Measurements from ENCODE around the gene ZNF775.

Gene ZNF775

DNA sequence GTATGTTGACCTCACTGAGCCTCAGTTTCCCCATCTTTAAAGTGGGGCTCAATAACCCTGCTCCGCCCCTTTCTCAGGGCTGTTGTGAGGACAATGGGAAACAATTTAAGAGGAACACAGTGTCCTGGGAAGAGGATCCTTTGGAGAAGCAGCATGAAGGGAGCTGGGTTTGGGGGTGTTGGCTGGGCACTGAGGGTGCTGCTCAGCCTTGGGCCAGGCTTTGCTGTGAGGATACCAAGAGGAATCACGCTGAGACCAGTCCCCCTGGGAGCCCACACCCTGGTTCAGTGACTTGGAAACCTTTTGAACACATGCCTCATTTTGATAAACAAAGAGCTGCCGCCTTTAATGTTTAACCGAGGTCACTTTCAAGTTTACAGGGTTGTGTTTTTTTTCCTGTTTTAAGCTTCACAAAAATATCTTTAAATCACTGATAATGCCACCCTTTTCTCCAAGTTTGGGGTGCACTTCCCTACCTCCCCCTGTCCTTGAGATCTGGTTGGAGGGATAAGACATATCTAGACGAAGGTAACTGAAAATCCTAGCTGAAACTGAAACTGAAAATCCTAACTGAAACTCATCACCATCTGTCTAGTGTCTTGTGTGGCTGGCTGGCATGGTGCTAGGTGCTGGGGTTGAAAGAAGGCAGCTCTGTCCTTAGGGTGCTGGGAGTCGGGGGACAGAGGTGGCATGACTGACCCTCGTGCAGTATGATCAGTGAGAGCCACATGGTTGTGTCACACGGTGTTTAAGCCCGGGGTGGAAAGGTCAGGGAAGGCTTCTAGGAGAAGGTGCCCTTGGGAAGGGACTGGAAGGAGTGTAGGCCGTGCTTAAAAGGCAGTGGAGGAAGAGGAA lies 27.7 kb downstream of the ZNF775 start:
- TF ChIP-seq, protein P1, sequence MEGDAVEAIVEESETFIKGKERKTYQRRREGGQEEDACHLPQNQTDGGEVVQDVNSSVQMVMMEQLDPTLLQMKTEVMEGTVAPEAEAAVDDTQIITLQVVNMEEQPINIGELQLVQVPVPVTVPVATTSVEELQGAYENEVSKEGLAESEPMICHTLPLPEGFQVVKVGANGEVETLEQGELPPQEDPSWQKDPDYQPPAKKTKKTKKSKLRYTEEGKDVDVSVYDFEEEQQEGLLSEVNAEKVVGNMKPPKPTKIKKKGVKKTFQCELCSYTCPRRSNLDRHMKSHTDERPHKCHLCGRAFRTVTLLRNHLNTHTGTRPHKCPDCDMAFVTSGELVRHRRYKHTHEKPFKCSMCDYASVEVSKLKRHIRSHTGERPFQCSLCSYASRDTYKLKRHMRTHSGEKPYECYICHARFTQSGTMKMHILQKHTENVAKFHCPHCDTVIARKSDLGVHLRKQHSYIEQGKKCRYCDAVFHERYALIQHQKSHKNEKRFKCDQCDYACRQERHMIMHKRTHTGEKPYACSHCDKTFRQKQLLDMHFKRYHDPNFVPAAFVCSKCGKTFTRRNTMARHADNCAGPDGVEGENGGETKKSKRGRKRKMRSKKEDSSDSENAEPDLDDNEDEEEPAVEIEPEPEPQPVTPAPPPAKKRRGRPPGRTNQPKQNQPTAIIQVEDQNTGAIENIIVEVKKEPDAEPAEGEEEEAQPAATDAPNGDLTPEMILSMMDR (IDR thresholded peaks at IDR 0.05), result no peak

DNA sequence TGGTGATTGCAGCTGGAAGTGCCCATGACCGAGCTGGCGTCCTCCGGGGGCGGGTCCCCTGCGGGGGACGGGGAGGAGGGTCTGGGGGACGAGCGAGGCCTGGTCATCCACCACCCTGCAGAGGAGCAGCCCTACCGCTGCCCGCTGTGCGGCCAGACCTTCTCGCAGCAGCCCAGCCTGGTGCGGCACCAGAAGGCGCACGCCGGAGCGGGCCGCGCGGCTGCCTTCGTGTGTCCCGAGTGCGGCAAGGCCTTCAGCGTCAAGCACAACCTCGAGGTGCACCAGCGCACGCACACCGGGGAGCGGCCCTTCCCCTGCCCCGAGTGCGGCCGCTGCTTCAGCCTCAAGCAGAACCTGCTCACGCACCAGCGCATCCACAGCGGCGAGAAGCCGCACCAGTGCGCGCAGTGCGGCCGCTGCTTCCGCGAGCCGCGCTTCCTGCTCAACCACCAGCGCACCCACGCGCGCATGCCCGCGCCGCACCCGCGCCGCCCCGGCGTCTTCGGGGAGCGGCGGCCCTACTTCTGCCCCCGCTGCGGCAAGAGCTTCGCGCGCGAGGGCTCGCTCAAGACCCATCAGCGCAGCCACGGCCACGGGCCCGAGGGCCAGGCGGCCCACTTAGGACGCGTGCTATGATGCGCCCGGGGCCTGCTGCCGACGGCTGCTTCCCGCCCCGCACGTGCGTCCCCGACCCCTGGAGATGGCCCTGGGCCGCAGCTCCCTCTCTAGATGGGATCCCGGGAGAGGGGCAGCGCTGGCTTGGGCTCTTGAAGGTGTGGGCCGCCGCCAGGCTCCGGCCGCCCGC lies 28.7 kb downstream of the ZNF775 start:
- TF ChIP-seq, protein P1 (IDR thresholded peaks at IDR 0.05), result no peak

DNA sequence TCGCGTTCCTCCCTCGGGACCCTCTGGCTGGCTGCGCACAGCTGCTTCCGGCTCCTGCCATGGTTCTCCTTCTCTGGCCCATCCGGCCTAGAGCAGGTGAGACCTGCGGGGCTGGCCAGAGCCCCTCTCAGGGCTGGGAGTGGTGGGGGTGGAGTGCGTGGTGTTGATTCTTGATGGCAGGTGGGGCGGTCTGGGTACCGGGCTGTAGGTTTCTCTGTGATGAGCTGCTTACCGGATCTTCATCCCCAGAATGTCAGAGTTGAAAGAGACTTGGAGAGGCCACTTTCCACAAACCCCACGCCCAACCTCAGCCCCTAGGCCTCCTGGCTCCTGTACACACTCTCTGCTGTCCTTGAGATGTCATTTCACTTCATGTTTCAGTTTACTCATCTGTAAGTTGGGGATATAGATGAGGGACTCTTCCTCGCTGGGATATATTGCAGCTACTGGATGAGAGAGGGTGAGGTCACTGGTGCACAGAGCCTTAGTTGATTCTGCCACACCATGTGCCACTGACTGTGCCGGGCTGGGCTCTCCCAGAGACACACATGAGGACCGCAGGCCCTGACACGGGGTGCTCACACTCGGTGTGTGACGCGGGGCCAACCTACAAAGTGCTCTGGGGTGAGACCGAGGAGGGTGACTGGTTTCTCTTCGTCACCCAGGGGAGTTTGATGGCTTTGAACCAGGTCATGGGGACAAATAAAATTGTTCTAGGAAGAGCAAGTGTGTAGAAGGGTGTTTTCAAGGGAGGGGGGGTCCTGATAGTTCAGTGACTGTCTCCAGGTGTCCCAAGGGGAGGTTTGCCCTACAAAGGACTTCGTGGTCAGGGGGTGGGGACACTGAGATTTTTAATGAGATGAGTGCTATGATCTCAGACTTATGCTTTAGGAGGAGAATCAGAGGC lies 29.5 kb downstream of the ZNF775 start:
- TF ChIP-seq, protein P1 (IDR thresholded peaks at IDR 0.05), result no peak

DNA sequence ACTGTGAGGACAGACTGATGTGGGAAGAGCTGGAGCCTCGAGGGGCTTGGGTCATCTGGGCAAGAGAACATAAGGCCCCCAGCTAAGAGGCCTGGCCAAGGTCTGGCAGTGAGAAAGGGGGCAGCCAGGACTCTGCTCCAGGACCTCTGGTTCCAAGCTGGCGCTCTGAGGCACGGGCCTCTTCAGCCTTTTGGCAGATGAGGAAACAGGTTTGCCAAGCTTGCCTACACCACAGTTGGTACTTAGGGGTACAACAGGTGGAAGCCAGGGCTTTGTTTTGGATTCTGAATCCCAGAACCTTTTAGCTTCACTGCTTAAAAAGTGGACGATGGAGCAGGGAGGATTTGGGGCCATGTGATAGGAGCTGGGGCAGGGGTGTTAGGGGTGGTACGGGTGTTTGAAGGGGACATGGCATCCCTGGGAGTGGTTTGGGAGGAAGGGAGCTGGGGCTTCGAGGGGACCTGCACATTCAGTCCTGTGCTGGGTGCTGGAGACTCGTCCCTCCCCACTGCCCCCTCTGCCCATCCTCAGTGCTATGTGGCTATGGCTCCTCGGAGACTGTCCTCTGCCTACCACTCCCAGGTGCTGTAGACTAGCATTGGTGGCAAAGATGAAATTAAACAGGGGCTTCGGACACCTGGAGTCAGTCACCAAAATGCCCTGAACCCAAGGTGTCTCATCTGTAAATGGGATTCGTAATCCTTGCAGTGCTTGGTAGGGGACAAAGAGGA lies 30.3 kb downstream of the ZNF775 start:
- TF ChIP-seq, protein P1 (IDR thresholded peaks at IDR 0.05), result no peak

DNA sequence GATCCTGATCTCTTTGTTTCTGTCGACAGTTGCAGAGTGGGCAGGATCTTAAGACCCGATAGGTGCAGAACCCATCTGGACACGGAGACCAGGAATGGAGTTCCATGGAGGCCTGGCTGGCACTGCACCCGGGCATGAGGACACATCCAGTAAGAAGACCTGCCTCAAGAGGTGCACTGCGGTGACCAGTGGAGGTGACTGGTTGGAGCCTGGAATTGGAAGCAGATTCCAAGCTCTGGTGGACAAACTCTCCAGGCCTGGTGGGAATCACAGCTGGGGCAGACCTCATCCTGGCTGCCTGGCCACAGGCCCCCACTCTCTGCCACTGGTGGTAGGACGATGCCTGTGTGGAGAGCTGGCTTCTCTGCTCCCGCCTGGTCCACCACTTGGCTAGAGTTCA lies 31.0 kb downstream of the ZNF775 start:
- TF ChIP-seq, protein P1 (IDR thresholded peaks at IDR 0.05), result no peak

DNA sequence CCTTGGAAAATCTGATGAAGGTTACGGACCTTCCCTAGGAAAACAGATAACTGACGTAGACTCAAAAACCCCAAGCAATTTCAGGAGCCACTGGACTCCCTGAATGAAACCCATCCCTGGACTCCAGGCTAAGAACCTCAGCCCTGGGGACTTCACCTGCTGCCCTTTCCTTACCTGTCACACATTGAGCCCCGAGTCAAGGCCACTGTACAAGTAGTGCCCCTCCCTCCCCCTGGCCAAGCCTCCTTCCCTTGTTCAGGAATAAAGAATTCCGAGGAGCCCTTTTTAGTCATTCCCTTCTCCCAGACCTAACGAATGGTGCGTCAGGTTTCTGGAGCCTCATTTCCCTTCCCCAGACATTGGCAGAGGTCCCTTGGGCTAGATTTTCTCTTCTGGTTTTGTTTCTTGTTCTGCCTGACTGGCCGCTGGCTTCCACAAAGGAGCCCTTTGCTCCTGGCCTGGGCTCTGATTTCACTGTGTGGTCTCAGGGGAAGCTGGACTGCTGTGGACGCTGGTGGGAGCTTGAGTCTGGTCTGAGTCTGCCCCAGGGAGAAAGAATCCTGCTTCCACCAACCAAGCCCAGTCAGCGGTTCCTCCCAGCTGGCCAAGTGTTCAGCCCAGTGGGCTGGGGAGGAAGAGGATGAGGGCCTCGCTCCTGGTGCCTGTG lies 31.7 kb downstream of the ZNF775 start:
- TF ChIP-seq, protein P1 (IDR thresholded peaks at IDR 0.05), result no peak
